ENCODE results near the gene ADGRB3. TPM values are rescaled to one million over a fixed set of nuclear protein-coding genes. Genes with fewer than 3 reads are reported as not detected.

ADGRB3 gene
- total and polyA plus RNA-seq, 10 donors: 0.09 to 4.1 (median 1.1) TPM

DNA sequence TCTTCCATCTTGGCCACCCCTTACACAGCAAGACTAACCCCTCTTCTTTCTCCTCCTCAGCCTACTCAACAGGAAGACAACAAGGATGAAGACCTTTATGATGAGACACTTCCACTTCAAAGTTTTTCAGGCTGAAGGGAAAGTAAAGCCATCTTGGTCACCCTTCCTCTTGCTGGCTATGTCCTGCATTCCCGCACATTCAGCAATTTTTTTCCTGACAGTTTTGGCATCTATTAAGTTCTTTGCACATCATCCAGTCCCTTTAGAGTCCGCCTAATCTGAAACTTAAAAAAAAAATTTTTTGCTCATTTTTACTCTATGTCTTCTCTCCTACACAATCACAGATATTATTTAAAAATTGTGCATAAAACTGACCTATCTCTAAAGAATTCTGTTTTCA is 668.3 kb downstream of the ADGRB3 start:
- no peaks in the 10 kb centered on the region for H3K36me3 ChIP-seq
- 82 to 88% (median 84%) methylated on average over 2 of the region's 2 CpGs for WGBS, 5 donors
- TF ChIP-seq, protein P1, sequence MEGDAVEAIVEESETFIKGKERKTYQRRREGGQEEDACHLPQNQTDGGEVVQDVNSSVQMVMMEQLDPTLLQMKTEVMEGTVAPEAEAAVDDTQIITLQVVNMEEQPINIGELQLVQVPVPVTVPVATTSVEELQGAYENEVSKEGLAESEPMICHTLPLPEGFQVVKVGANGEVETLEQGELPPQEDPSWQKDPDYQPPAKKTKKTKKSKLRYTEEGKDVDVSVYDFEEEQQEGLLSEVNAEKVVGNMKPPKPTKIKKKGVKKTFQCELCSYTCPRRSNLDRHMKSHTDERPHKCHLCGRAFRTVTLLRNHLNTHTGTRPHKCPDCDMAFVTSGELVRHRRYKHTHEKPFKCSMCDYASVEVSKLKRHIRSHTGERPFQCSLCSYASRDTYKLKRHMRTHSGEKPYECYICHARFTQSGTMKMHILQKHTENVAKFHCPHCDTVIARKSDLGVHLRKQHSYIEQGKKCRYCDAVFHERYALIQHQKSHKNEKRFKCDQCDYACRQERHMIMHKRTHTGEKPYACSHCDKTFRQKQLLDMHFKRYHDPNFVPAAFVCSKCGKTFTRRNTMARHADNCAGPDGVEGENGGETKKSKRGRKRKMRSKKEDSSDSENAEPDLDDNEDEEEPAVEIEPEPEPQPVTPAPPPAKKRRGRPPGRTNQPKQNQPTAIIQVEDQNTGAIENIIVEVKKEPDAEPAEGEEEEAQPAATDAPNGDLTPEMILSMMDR (IDR thresholded peaks at IDR 0.05 in 8 of 11, conservative IDR thresholded peaks at IDR 0.05 in 3 of 11): no peak
- TF ChIP-seq POLR2A (IDR thresholded peaks at IDR 0.05) (no peak), POLR2AphosphoS5 (IDR thresholded peaks at IDR 0.05) (no peak)
- intact Hi-C loops (cut with DNase I; ENCODE audit: low total_unique reads): no loop called here
- DNase-seq: no peak
- H3K4me1 ChIP-seq: no peaks in the 10 kb centered on the region
- H3K27me3 ChIP-seq (replicated peaks in 1 of 7): no peaks in the 10 kb centered on the region
- H3K27ac ChIP-seq: no peak overlapping the region
- no peak overlapping the region for H3K4me3 ChIP-seq
- peaks cover 0 to 4% (median 0%) of the 10 kb centered on the region in 8 donors for H3K9me3 ChIP-seq

DNA sequence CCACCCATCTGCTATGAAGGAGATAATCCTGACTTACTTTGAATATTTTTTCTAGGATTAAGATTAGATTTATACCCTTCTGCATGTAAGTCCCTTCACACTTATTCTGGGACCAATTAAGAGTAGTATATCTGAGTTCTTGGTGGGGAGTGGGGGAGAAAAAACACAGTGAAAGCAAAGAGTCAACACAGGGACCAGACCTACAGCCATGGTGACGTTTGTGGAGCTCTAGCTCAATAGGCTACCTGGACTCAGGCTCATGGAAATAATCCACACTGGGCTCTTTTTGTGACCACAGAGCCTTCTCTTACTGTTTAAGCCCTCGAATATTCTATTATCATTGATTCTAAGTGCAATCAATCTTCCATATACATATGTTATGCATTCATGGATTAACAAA is 670.4 kb downstream of the ADGRB3 start:
- Histone ChIP-seq H3K27ac (no peak overlapping the region), H3K4me1 (no peaks in the 10 kb centered on the region), H3K9me3 (peaks cover 0 to 6% (median 0%) of the 10 kb centered on the region in 8 donors), H3K36me3 (no peaks in the 10 kb centered on the region), H3K4me3 (no peak overlapping the region), H3K27me3 (replicated peaks in 1 of 7) (no peaks in the 10 kb centered on the region)
- DNase-seq: no peak
- no peak for TF ChIP-seq POLR2A (IDR thresholded peaks at IDR 0.05)
- TF ChIP-seq, protein P1 (IDR thresholded peaks at IDR 0.05 in 8 of 11, conservative IDR thresholded peaks at IDR 0.05 in 3 of 11): no peak
- no peak for TF ChIP-seq POLR2AphosphoS5 (IDR thresholded peaks at IDR 0.05)
- 41 to 62% (median 50%) methylated on average over 2 of the region's 2 CpGs for WGBS, 5 donors
- intact Hi-C loops (cut with DNase I; ENCODE audit: low total_unique reads): no loop called here

DNA sequence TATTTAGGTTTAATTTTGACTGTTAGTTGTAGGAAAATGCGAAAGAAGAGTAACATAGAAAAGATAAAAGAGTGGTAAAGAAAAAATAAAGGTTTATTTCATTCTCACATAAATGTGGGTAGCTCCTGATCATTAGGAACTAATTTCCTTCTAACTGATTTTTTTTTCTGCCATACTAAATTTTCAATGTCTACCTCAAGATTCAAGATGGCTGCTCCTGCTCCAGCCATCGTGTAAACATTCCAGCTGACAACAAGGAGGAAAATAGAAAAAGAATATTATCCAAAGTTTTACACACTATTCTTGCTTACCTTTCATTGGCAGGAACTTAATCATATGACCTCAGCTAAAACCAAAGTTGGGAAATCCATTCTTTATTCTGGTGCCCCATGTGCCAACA is 673.5 kb downstream of the ADGRB3 start:
- WGBS, 5 donors: 73 to 86% (median 75%) methylated on average over 2 of the region's 2 CpGs
- Histone ChIP-seq H3K4me1 (no peaks in the 10 kb centered on the region), H3K9me3 (peaks cover 0 to 6% (median 0%) of the 10 kb centered on the region in 8 donors), H3K27ac (no peak overlapping the region), H3K36me3 (no peaks in the 10 kb centered on the region), H3K27me3 (replicated peaks in 1 of 7) (no peaks in the 10 kb centered on the region), H3K4me3 (no peak overlapping the region)
- TF ChIP-seq POLR2A (IDR thresholded peaks at IDR 0.05): no peak
- TF ChIP-seq, protein P1 (IDR thresholded peaks at IDR 0.05 in 8 of 11, conservative IDR thresholded peaks at IDR 0.05 in 3 of 11): no peak
- TF ChIP-seq POLR2AphosphoS5 (IDR thresholded peaks at IDR 0.05): no peak
- no peak for DNase-seq
- intact Hi-C loops (cut with DNase I; ENCODE audit: low total_unique reads): no loop called here

DNA sequence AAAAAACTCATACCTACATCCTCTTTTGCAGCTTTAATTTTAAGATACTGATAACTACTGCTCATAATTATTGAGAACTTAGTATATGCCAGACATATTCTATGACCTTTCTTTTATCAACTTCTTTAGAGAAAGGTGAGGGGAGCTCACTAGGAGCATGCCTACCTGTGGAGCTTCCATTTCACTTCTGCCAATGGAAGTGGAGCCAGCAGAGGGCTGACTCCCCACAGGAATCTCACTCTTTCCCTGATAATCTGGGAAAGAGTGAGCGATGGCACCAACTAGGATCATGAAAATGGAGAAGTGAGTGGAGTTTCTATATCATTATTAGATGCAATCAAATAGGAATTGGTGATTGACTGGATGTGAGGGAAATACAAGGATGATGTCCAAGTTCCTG is 676.8 kb downstream of the ADGRB3 start:
- TF ChIP-seq, protein P1 (IDR thresholded peaks at IDR 0.05 in 8 of 11, conservative IDR thresholded peaks at IDR 0.05 in 3 of 11): no peak
- no peak for TF ChIP-seq POLR2AphosphoS5 (IDR thresholded peaks at IDR 0.05)
- TF ChIP-seq POLR2A (IDR thresholded peaks at IDR 0.05): no peak
- Histone ChIP-seq H3K4me1 (no peaks in the 10 kb centered on the region), H3K9me3 (peaks cover 0 to 6% (median 0%) of the 10 kb centered on the region in 8 donors), H3K36me3 (no peaks in the 10 kb centered on the region), H3K4me3 (no peak overlapping the region), H3K27me3 (replicated peaks in 1 of 7) (no peaks in the 10 kb centered on the region), H3K27ac (no peak overlapping the region)
- WGBS, 5 donors: 84 to 92% (median 86%) methylated on average over 1 of the region's 1 CpG
- intact Hi-C loops (cut with DNase I; ENCODE audit: low total_unique reads): no loop called here
- DNase-seq: no peak

Data from spleen (tissue), 11 donors.